Thyroid gland (tissue), 4 donors: Measurements from ENCODE around the gene SKOR2. TPM values are rescaled to one million over a fixed set of nuclear protein-coding genes. Genes with fewer than 3 reads are reported as not detected.

Source experiments
- DNase-seq, 2 donors: peaks; one replicate each; pipeline ENCODE4 v3.0.0-alpha.2; 2019
- H3K27ac ChIP-seq, 3 donors: fragments of 200-600 bp; sonication (generic); 1 replicate in 2 of 3; 2 replicates in 1 of 3; pipeline ENCODE4 v1.5.1; 2016 to 2019; ENCODE audit warnings: mild to moderate bottlenecking in 1 of 3, moderate library complexity in 1 of 3
- H3K27me3 ChIP-seq: fragments of 200-600 bp; sonication (generic); one replicate; pipeline ENCODE4 v1.5.1; 2019
- H3K36me3 ChIP-seq, 2 donors: fragments of 200-600 bp; sonication (generic); one replicate each; pipeline ENCODE4 v1.5.1; 2016 to 2019
- H3K4me1 ChIP-seq, 2 donors: fragments of 200-600 bp; sonication (generic); one replicate each; pipeline ENCODE4 v1.5.1; 2017 to 2019
- H3K4me3 ChIP-seq, 3 donors: fragments of 200-600 bp; sonication (generic); replicated peaks in 1 of 3; 1 replicate in 2 of 3; 2 replicates in 1 of 3; pipeline ENCODE4 v1.5.1; 2016; ENCODE audit warnings: mild to moderate bottlenecking in 1 of 3
- H3K9me3 ChIP-seq: fragments of 200-600 bp; sonication (generic); one replicate; pipeline ENCODE4 v1.5.1; 2017
- CTCF ChIP-seq, 6 experiments: fragments of 200-600 bp in 3 of 6; fragments of 450-650 bp in 3 of 6; sonication (generic) in 3 of 6; IDR thresholded peaks; one replicate each; pipeline ENCODE4 v1.5.1; 2016 to 2019; ENCODE audit warnings: antibody characterized with exemption in 6 of 6, mild to moderate bottlenecking in 2 of 6, inconsistent platforms in 1 of 6, moderate library complexity in 1 of 6
- POLR2A ChIP-seq, 2 donors: fragments of 450-650 bp; IDR thresholded peaks; one replicate each; pipeline ENCODE4 v1.6.1; 2017; ENCODE audit warnings: antibody characterized with exemption in 2 of 2, mild to moderate bottlenecking in 2 of 2, moderate library complexity in 1 of 2
- WGBS, 2 donors: methylation state at CpG; one replicate each; pipeline ENCODE4 v1.1.5; 2017; 5-methylcytosine and 5-hydroxymethylcytosine counted together
- intact Hi-C: fragments of 100-400 bp; cut with DNase I; formaldehyde crosslinking; loops from one replicate; pipeline ENCODE4 v1.15.1; 2023
- total RNA-seq, 4 donors: library from RNA; depleted of rRNA; stranded (reverse); fragments of >200 nt; gene quantifications; one replicate each; pipeline ENCODE4 v1.2.3, GENCODE V29; 2016

SKOR2 gene
- total RNA-seq, 4 donors from 2014 or later = not detected

GRCh38 chr18:47262301-47263149 lies 11.1 kb upstream of the SKOR2 start:
- intact Hi-C loops = no loop called here
- 7 to 8% methylated on average over 26 to 38 of the region's 38 CpGs for WGBS, 2 donors
- DNase-seq = no peak
- Histone ChIP-seq H3K36me3 (no peaks in the 10 kb centered on the region), H3K4me3 (no peak overlapping the region), H3K4me1 (peaks cover 0 to 15% of the 10 kb centered on the region in 2 donors), H3K27me3 (peaks cover 50% of the 10 kb centered on the region), H3K9me3 (no peaks in the 10 kb centered on the region), H3K27ac (no peak overlapping the region)
- TF ChIP-seq POLR2A (IDR thresholded peaks at IDR 0.05) = no peak
- no peak for TF ChIP-seq CTCF (IDR thresholded peaks at IDR 0.05)

- intact Hi-C loops = no loop called here
- H3K4me3 ChIP-seq = no peak overlapping the region
- DNase-seq = no peak
- H3K36me3 ChIP-seq = no peaks in the 10 kb centered on the region
- peaks cover 50% of the 10 kb centered on the region for H3K27me3 ChIP-seq
- TF ChIP-seq POLR2A (IDR thresholded peaks at IDR 0.05) = no peak
- no peak for TF ChIP-seq CTCF (IDR thresholded peaks at IDR 0.05)
- no peak overlapping the region for H3K27ac ChIP-seq
- WGBS, 2 donors = 4 to 5% methylated on average over 19 of the region's 19 CpGs
- H3K4me1 ChIP-seq = peaks cover 0 to 15% of the 10 kb centered on the region in 2 donors
- no peaks in the 10 kb centered on the region for H3K9me3 ChIP-seq
These were observed 10.4 kb upstream of the SKOR2 start for GRCh38 chr18:47261902-47262300.

GRCh38 chr18:47260924-47261701 lies 9.7 kb upstream of the SKOR2 start:
- H3K27me3 ChIP-seq = peaks cover 50% of the 10 kb centered on the region
- 8 to 9% methylated on average over 43 to 53 of the region's 64 CpGs for WGBS, 2 donors
- intact Hi-C loops = no loop called here
- peaks cover 0 to 15% of the 10 kb centered on the region in 2 donors for H3K4me1 ChIP-seq
- H3K4me3 ChIP-seq = no peak overlapping the region
- no peak for DNase-seq
- H3K27ac ChIP-seq = no peak overlapping the region
- no peaks in the 10 kb centered on the region for H3K36me3 ChIP-seq
- no peaks in the 10 kb centered on the region for H3K9me3 ChIP-seq
- TF ChIP-seq POLR2A (IDR thresholded peaks at IDR 0.05) (no peak), CTCF (IDR thresholded peaks at IDR 0.05) (no peak)

- H3K4me3 ChIP-seq = no peak overlapping the region
- intact Hi-C loops = no loop called here
- WGBS, 2 donors = 8 to 9% methylated on average over 20 to 37 of the region's 38 CpGs
- DNase-seq = peak; percentile 45 to 73
- H3K36me3 ChIP-seq = no peaks in the 10 kb centered on the region
- peaks cover 0 to 15% of the 10 kb centered on the region in 2 donors for H3K4me1 ChIP-seq
- TF ChIP-seq CTCF (IDR thresholded peaks at IDR 0.05) = no peak
- TF ChIP-seq POLR2A (IDR thresholded peaks at IDR 0.05) = no peak
- H3K9me3 ChIP-seq = no peaks in the 10 kb centered on the region
- no peak overlapping the region for H3K27ac ChIP-seq
- peaks cover 48% of the 10 kb centered on the region for H3K27me3 ChIP-seq
These were observed 8.9 kb upstream of the SKOR2 start for GRCh38 chr18:47260120-47260923.
